Fibroblast of lung (primary cell): ENCODE results near the gene KAT2B.

Source experiments
- EZH2 ChIP-seq: IDR thresholded peaks from 2 replicates; pipeline ENCODE4 v1.5.1; 2012; ENCODE audit warnings: low read length, control low read depth, mild to moderate bottlenecking; ENCODE audit errors: missing control alignments
- TF ChIP-seq, protein P1 (sequence below), 2 donors: IDR thresholded peaks in 1 of 2; conservative IDR thresholded peaks in 1 of 2; 1 replicate in 1 of 2; 2 replicates in 1 of 2; pipeline ENCODE4 v1.5.1; 2011 to 2012; ENCODE audit warnings: low read length in 2 of 2, control low read depth in 1 of 2, inconsistent platforms in 1 of 2, low read depth in 1 of 2, mild to moderate bottlenecking in 1 of 2

DNA sequence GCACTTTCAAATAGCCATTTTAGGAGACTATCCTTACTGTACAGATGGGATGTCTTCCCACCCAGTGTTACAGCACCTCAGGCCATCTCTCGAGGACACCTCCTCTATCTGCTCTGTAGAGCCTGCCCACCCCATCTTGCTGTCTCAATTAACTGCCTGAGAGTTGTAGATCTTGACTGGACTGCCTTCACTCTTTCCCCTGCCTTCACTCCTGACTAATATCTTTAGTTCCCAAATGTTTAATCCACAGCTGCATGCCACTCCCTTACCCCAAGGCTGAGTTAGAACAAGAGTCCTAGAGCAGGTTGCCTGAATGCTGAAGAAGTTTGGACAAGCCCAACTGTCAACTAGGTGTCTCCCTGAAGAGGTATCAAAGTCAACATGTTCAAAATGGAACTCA lies 26.9 kb upstream of the KAT2B start:
- no peak for TF ChIP-seq EZH2
- TF ChIP-seq, protein P1, sequence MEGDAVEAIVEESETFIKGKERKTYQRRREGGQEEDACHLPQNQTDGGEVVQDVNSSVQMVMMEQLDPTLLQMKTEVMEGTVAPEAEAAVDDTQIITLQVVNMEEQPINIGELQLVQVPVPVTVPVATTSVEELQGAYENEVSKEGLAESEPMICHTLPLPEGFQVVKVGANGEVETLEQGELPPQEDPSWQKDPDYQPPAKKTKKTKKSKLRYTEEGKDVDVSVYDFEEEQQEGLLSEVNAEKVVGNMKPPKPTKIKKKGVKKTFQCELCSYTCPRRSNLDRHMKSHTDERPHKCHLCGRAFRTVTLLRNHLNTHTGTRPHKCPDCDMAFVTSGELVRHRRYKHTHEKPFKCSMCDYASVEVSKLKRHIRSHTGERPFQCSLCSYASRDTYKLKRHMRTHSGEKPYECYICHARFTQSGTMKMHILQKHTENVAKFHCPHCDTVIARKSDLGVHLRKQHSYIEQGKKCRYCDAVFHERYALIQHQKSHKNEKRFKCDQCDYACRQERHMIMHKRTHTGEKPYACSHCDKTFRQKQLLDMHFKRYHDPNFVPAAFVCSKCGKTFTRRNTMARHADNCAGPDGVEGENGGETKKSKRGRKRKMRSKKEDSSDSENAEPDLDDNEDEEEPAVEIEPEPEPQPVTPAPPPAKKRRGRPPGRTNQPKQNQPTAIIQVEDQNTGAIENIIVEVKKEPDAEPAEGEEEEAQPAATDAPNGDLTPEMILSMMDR (conservative IDR thresholded peaks at IDR 0.05 in 1 of 2, IDR thresholded peaks at IDR 0.05 in 1 of 2; ENCODE audit: low read depth in 1 of 2, low read length in 2 of 2) = no peak
